OCI-LY7 (cell line): ENCODE measurements around the gene JAG2.

ENCODE experiments used
- CTCF ChIP-seq: fragments of 200-600 bp; sonication (generic); conservative IDR thresholded peaks from 2 replicates; pipeline ENCODE4 v1.5.1; 2014; ENCODE audit warnings: mild to moderate bottlenecking, antibody characterized with exemption, low read length, moderate library complexity, mixed read lengths
- EZH2phosphoT487 ChIP-seq: fragments of 200-600 bp; sonication (generic); IDR thresholded peaks from 2 replicates; pipeline ENCODE4 v1.6.1; 2018; ENCODE audit warnings: low read depth, borderline replicate concordance, mild to moderate bottlenecking, mixed run types, antibody characterized with exemption, low read length, moderate library complexity, mixed read lengths

- no peak for TF ChIP-seq CTCF
- TF ChIP-seq EZH2phosphoT487: no peak
Observed at GRCh38 chr14:105144026-105144665, 24.4 kb downstream of the JAG2 start.
